ENCODE data around the gene CNBP. TPM values are rescaled to one million over a fixed set of nuclear protein-coding genes. Genes with fewer than 3 reads are reported as not detected.

Gene CNBP
- total and polyA plus RNA-seq, 2 of the 13 experiments (the other 11 are each of a cell fraction or from before 2014, with no cell fraction given): 282 to 354 TPM

DNA sequence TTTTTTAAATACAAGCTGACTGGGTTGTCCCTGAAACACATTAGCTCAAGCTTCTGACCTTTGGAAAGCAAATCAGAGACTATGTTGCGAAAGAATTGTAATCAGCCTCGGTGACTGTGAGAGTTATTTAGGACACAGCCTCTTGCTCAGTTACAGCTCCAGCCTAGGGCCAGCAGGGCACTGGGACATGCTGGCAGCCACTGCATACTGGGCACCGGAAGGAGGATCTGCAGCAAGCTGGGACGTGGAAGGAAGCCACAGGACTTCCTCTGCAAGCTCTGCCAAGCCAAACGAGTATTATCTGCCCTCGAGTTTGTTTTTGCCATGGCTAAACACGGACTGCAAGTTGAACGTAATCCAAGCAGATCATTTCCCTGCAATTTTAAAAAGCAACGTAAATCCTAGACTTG is 41.3 kb upstream of the CNBP start (continued):
- TF ChIP-seq IRF2 (CRISPR knock-in tag; IDR thresholded peaks at IDR 0.05) (peak; percentile 47; the same call in 1 of the 2 replicates), RAD51 (IDR thresholded peaks at IDR 0.05; ENCODE audit: borderline replicate concordance) (no peak), ZBTB7A (CRISPR knock-in tag; IDR thresholded peaks at IDR 0.05) (no peak), DR1 (CRISPR knock-in tag; IDR thresholded peaks at IDR 0.05) (no peak), SP1 (IDR thresholded peaks at IDR 0.05) (no peak), SP1 (CRISPR knock-in tag; IDR thresholded peaks at IDR 0.05) (peak; percentile 50; the same call in 1 of the 2 replicates), DNMT1 (CRISPR knock-in tag; IDR thresholded peaks at IDR 0.05) (no peak), RBAK (CRISPR knock-in tag; IDR thresholded peaks at IDR 0.05) (no peak), IKZF5 (CRISPR knock-in tag; IDR thresholded peaks at IDR 0.05) (peak; percentile 38; the same call in 1 of the 2 replicates), HDAC2 (CRISPR knock-in tag; IDR thresholded peaks at IDR 0.05) (peak; percentile 82), DMAP1 (CRISPR knock-in tag; IDR thresholded peaks at IDR 0.05) (peak; percentile 73), RELA (CRISPR knock-in tag; IDR thresholded peaks at IDR 0.05) (no peak), MTERF4 (CRISPR knock-in tag; IDR thresholded peaks at IDR 0.05) (no peak), PPARG (CRISPR knock-in tag; conservative IDR thresholded peaks at IDR 0.05) (peak; percentile 74), ZNF605 (CRISPR knock-in tag; IDR thresholded peaks at IDR 0.05) (0 out of 2 replicates have a peak, but pooled peaks have one; percentile 22), CEBPB (IDR thresholded peaks at IDR 0.05; ENCODE audit: borderline replicate concordance, low read depth, low read length) (peak; percentile 99), ZNF672 (CRISPR knock-in tag; IDR thresholded peaks at IDR 0.05) (no peak), POLR2AphosphoS2 (IDR thresholded peaks at IDR 0.05; ENCODE audit: low read depth, low read length) (no peak), ZNF333 (CRISPR knock-in tag; IDR thresholded peaks at IDR 0.05; ENCODE audit: borderline replicate concordance) (no peak), SMYD3 (CRISPR knock-in tag; IDR thresholded peaks at IDR 0.05) (no peak), ZNF274 (CRISPR knock-in tag; IDR thresholded peaks at IDR 0.05) (no peak), YEATS4 (CRISPR knock-in tag; IDR thresholded peaks at IDR 0.05; ENCODE audit: borderline replicate concordance) (0 out of 2 replicates have a peak, but pooled peaks have one; percentile 49), TAF15 (IDR thresholded peaks at IDR 0.05; ENCODE audit: low read depth, low read length, poor library complexity, severe bottlenecking) (no peak), NFRKB (IDR thresholded peaks at IDR 0.05) (no peak), ZBTB8A (CRISPR knock-in tag; IDR thresholded peaks at IDR 0.05; ENCODE audit: borderline replicate concordance, low read depth) (no peak), ZNF678 (CRISPR knock-in tag; IDR thresholded peaks at IDR 0.05) (no peak)
- TF ChIP-seq, protein P1, sequence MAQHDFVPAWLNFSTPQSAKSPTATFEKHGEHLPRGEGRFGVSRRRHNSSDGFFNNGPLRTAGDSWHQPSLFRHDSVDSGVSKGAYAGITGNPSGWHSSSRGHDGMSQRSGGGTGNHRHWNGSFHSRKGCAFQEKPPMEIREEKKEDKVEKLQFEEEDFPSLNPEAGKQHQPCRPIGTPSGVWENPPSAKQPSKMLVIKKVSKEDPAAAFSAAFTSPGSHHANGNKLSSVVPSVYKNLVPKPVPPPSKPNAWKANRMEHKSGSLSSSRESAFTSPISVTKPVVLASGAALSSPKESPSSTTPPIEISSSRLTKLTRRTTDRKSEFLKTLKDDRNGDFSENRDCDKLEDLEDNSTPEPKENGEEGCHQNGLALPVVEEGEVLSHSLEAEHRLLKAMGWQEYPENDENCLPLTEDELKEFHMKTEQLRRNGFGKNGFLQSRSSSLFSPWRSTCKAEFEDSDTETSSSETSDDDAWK (CRISPR knock-in tag; IDR thresholded peaks at IDR 0.05): no peak
- TF ChIP-seq, protein P2, sequence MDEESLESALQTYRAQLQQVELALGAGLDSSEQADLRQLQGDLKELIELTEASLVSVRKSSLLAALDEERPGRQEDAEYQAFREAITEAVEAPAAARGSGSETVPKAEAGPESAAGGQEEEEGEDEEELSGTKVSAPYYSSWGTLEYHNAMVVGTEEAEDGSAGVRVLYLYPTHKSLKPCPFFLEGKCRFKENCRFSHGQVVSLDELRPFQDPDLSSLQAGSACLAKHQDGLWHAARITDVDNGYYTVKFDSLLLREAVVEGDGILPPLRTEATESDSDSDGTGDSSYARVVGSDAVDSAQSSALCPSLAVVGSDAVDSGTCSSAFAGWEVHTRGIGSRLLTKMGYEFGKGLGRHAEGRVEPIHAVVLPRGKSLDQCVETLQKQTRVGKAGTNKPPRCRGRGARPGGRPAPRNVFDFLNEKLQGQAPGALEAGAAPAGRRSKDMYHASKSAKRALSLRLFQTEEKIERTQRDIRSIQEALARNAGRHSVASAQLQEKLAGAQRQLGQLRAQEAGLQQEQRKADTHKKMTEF (CRISPR knock-in tag; IDR thresholded peaks at IDR 0.05): peak; percentile 86
- TF ChIP-seq, protein P3, sequence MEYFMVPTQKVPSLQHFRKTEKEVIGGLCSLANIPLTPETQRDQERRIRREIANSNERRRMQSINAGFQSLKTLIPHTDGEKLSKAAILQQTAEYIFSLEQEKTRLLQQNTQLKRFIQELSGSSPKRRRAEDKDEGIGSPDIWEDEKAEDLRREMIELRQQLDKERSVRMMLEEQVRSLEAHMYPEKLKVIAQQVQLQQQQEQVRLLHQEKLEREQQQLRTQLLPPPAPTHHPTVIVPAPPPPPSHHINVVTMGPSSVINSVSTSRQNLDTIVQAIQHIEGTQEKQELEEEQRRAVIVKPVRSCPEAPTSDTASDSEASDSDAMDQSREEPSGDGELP (IDR thresholded peaks at IDR 0.05; ENCODE audit: borderline replicate concordance, low read depth): no peak

Measured in HepG2 (cell line).